Neural cell (in vitro differentiated cells): ENCODE results near the gene CD27. TPM values are rescaled to one million over a fixed set of nuclear protein-coding genes. Genes with fewer than 3 reads are reported as not detected.

Experiments used
- H2AFZ ChIP-seq: fragments of 200-600, 300-800 bp; sonication (generic), shearing (Covaris generic); 2 replicates; pipeline ENCODE4 v1.6.0; 2014; ENCODE audit warnings: low read depth, mild to moderate bottlenecking, antibody characterized with exemption, low read length, moderate library complexity
- H3F3A ChIP-seq: fragments of 200-600 bp; shearing (Covaris generic); 2 replicates; pipeline ENCODE4 v1.6.1; 2016; ENCODE audit warnings: mild to moderate bottlenecking, moderate library complexity, mixed read lengths, antibody characterized with exemption, low read length; ENCODE audit not compliant: insufficient read depth, poor library complexity, severe bottlenecking
- H3K27ac ChIP-seq: fragments of 200-600, 300-800 bp; sonication (generic), shearing (Covaris generic); 2 replicates; pipeline ENCODE4 v1.5.1; 2014; ENCODE audit warnings: mild to moderate bottlenecking, low read length, moderate library complexity
- H3K27me3 ChIP-seq: fragments of 300-800, 200-600 bp; sonication (generic), shearing (Covaris generic); 2 replicates; pipeline ENCODE4 v1.6.0; 2014; ENCODE audit warnings: mild to moderate bottlenecking, low read depth, low read length, moderate library complexity; ENCODE audit not compliant: insufficient read depth
- H3K36me3 ChIP-seq: fragments of 300-800, 200-600 bp; sonication (generic), shearing (Covaris generic); 2 replicates; pipeline ENCODE4 v1.5.1; 2014; ENCODE audit warnings: mild to moderate bottlenecking, antibody characterized with exemption, low read length, moderate library complexity; ENCODE audit not compliant: insufficient read depth
- H3K4me2 ChIP-seq: fragments of 300-800, 200-600 bp; sonication (generic), shearing (Covaris generic); 2 replicates; pipeline ENCODE4 v1.6.0; 2014; ENCODE audit warnings: mild to moderate bottlenecking, low read length
- H3K4me3 ChIP-seq: fragments of 300-800, 200-600 bp; sonication (generic), shearing (Covaris generic); 2 replicates; pipeline ENCODE4 v1.5.1; 2014; ENCODE audit warnings: mild to moderate bottlenecking, low read length, moderate library complexity
- H3K79me2 ChIP-seq: fragments of 200-600 bp; shearing (Covaris generic); replicated peaks from 2 replicates; pipeline ENCODE4 v1.6.0; 2014; ENCODE audit warnings: mild to moderate bottlenecking, low read length, moderate library complexity; ENCODE audit not compliant: insufficient read depth
- H3K9ac ChIP-seq: fragments of 300-800, 200-600 bp; sonication (generic), shearing (Covaris generic); 2 replicates; pipeline ENCODE4 v1.6.1; 2016; ENCODE audit warnings: mild to moderate bottlenecking, low read length, mixed read lengths
- H3K9me2 ChIP-seq: fragments of 200-600 bp; shearing (Covaris generic); 2 replicates; pipeline ENCODE4 v1.6.1; 2016; ENCODE audit warnings: mild to moderate bottlenecking, low read length, mixed read lengths; ENCODE audit not compliant: insufficient read depth
- H3K9me3 ChIP-seq: fragments of 200-600, 300-800 bp; sonication (generic), shearing (Covaris generic); 2 replicates; pipeline ENCODE4 v1.6.1; 2016; ENCODE audit warnings: mild to moderate bottlenecking, mixed run types, low read length, moderate library complexity, mixed read lengths
- H4K20me1 ChIP-seq: fragments of 200-600 bp; shearing (Covaris generic); 2 replicates; pipeline ENCODE4 v1.6.1; 2016; ENCODE audit warnings: mild to moderate bottlenecking, mixed run types; ENCODE audit not compliant: insufficient read depth
- EP300 ChIP-seq: fragments of 450-650 bp; conservative IDR thresholded peaks from 2 replicates; pipeline ENCODE4 v1.6.1; 2014; ENCODE audit warnings: antibody characterized with exemption, mild to moderate bottlenecking, moderate library complexity; ENCODE audit not compliant: poor library complexity, severe bottlenecking
- EZH2 ChIP-seq: fragments of 200-600, 300-800 bp; shearing (Covaris generic), sonication (generic); IDR thresholded peaks from 2 replicates; pipeline ENCODE4 v1.6.1; 2014; ENCODE audit warnings: antibody characterized with exemption, low read length, borderline replicate concordance, mild to moderate bottlenecking; ENCODE audit not compliant: insufficient read depth, poor library complexity, severe bottlenecking
- POLR2AphosphoS5 ChIP-seq: IDR thresholded peaks from 2 replicates; pipeline ENCODE4 v1.6.1; 2012
- RAD21 ChIP-seq: fragments of 450-650 bp; conservative IDR thresholded peaks from 2 replicates; pipeline ENCODE4 v1.6.1; 2014; ENCODE audit warnings: antibody characterized with exemption, mild to moderate bottlenecking, moderate library complexity
- SMC3 ChIP-seq: fragments of 450-650 bp; conservative IDR thresholded peaks from 2 replicates; pipeline ENCODE4 v1.6.1; 2014; ENCODE audit warnings: antibody characterized with exemption, mild to moderate bottlenecking, moderate library complexity; ENCODE audit not compliant: poor library complexity
- polyA plus RNA-seq: library from polyadenylated mRNA; depleted of rRNA; stranded (reverse); fragments of >200 nt; gene quantifications from 2 replicates; pipeline ENCODE4 v1.2.3, GENCODE V29; 2014
- TF ChIP-seq, protein P1 (sequence below): fragments of 450-650 bp; IDR thresholded peaks from 2 replicates; pipeline ENCODE4 v1.5.1; 2014; ENCODE audit warnings: antibody characterized with exemption, mild to moderate bottlenecking, moderate library complexity; ENCODE audit not compliant: poor library complexity, severe bottlenecking
- TF ChIP-seq, protein P2 (sequence below): IDR thresholded peaks from 2 replicates; pipeline ENCODE4 v1.6.1; 2012; ENCODE audit warnings: borderline replicate concordance

Gene CD27
- polyA plus RNA-seq, 1 donor from 2014 or later, result not detected

DNA sequence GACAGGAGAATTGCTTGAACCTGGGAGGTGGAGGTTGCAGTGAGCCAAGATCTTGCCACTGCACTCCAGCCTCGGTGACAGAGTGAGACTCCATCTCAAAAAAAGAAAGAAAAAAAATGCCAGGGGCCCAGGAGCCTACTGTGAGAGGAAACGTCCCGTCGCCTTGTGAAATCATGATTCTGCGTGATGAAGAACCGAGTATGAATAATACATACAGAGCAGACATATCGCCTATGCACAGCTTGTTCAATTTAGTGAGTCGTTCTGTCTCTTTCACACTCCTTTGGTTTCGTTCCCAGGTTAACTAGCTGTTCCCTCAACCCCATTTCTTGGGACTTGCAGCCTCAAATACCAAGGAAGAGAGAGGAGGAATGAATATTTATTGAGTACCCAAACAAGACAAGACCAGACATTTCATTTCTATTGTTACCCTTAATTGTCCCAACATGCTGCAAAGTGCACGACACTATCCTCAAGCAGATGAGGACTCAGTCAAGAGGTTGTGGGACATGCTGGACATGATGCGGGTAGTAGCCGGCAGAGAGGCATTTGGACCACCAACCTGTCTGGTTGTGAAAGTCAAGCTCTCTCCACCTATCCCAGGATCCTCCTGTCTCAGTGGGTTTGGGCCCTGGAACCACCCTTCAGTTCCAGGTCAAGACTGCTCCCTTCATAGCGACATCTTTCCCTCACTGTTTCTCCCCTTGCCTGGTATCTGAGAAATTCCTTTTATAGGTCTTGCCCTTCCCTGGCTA, 8.6 kb upstream of the CD27 start:
- Histone ChIP-seq H2AFZ (no peak overlapping the region), H3K36me3 (no peaks in the 10 kb centered on the region), H3K4me2 (no peak overlapping the region), H3K9ac (no peak overlapping the region), H3K4me3 (no peak overlapping the region), H3K9me2 (no peaks in the 10 kb centered on the region), H3K79me2 (no peaks in the 10 kb centered on the region), H3K27ac (no peak overlapping the region), H3K9me3 (no peaks in the 10 kb centered on the region), H3K27me3 (no peaks in the 10 kb centered on the region), H3F3A (no peaks in the 10 kb centered on the region), H4K20me1 (no peaks in the 10 kb centered on the region)
- TF ChIP-seq, protein P1, sequence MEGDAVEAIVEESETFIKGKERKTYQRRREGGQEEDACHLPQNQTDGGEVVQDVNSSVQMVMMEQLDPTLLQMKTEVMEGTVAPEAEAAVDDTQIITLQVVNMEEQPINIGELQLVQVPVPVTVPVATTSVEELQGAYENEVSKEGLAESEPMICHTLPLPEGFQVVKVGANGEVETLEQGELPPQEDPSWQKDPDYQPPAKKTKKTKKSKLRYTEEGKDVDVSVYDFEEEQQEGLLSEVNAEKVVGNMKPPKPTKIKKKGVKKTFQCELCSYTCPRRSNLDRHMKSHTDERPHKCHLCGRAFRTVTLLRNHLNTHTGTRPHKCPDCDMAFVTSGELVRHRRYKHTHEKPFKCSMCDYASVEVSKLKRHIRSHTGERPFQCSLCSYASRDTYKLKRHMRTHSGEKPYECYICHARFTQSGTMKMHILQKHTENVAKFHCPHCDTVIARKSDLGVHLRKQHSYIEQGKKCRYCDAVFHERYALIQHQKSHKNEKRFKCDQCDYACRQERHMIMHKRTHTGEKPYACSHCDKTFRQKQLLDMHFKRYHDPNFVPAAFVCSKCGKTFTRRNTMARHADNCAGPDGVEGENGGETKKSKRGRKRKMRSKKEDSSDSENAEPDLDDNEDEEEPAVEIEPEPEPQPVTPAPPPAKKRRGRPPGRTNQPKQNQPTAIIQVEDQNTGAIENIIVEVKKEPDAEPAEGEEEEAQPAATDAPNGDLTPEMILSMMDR, result no peak
- TF ChIP-seq, protein P2, sequence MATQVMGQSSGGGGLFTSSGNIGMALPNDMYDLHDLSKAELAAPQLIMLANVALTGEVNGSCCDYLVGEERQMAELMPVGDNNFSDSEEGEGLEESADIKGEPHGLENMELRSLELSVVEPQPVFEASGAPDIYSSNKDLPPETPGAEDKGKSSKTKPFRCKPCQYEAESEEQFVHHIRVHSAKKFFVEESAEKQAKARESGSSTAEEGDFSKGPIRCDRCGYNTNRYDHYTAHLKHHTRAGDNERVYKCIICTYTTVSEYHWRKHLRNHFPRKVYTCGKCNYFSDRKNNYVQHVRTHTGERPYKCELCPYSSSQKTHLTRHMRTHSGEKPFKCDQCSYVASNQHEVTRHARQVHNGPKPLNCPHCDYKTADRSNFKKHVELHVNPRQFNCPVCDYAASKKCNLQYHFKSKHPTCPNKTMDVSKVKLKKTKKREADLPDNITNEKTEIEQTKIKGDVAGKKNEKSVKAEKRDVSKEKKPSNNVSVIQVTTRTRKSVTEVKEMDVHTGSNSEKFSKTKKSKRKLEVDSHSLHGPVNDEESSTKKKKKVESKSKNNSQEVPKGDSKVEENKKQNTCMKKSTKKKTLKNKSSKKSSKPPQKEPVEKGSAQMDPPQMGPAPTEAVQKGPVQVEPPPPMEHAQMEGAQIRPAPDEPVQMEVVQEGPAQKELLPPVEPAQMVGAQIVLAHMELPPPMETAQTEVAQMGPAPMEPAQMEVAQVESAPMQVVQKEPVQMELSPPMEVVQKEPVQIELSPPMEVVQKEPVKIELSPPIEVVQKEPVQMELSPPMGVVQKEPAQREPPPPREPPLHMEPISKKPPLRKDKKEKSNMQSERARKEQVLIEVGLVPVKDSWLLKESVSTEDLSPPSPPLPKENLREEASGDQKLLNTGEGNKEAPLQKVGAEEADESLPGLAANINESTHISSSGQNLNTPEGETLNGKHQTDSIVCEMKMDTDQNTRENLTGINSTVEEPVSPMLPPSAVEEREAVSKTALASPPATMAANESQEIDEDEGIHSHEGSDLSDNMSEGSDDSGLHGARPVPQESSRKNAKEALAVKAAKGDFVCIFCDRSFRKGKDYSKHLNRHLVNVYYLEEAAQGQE, result no peak
- TF ChIP-seq POLR2AphosphoS5, result no peak
- no peak for TF ChIP-seq EZH2
- TF ChIP-seq SMC3, result no peak
- TF ChIP-seq EP300, result no peak

DNA sequence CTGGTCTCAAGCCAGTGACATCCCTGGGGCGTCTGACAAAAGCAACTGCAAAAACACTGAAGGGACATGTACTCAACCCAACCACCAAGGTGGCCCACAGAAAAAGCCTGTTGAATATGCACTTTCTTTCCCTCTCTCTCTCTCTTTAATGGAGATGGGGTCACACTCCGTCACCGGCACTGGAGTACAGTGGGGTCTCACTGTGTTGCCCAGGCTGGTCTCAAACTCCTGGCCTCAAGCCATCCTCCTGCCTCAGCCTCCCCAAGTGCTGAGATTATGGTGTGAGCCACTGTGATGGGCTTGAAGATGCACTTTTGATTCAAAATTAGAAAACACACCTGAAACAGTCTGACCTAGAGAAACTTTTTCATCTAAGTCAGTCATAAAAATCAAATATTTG, 7.2 kb upstream of the CD27 start:
- no peak overlapping the region for H2AFZ ChIP-seq
- H3K9ac ChIP-seq, result no peak overlapping the region
- no peak overlapping the region for H3K4me2 ChIP-seq
- H3K27ac ChIP-seq, result no peak overlapping the region
- no peaks in the 10 kb centered on the region for H3K36me3 ChIP-seq
- no peak for TF ChIP-seq POLR2AphosphoS5
- no peak overlapping the region for H3K4me3 ChIP-seq
- no peaks in the 10 kb centered on the region for H4K20me1 ChIP-seq
- no peaks in the 10 kb centered on the region for H3K79me2 ChIP-seq
- no peaks in the 10 kb centered on the region for H3K27me3 ChIP-seq
- no peaks in the 10 kb centered on the region for H3K9me2 ChIP-seq
- no peaks in the 10 kb centered on the region for H3F3A ChIP-seq
- H3K9me3 ChIP-seq, result no peaks in the 10 kb centered on the region

DNA sequence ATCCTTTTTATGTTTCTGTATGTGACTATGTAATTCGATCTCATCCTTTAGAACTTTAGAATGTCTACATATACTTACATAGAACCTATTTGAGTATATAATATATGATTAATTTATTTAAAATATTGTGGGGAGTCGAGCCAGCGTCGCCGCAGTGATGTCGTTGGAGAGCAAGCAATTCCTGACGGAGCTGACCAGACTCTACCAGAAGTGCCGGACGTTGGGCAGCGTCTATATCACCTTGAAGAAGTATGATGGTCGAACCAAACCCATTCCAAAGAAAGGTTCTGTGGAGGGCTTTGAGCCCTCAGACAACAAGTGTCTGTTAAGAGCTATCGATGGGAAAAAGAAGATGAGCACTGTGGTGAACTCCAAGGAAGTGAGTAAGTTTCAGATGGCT, 6.4 kb upstream of the CD27 start:
- Histone ChIP-seq H4K20me1 (no peaks in the 10 kb centered on the region), H3K27me3 (no peaks in the 10 kb centered on the region), H3K36me3 (no peaks in the 10 kb centered on the region), H3K79me2 (no peaks in the 10 kb centered on the region), H3K9ac (no peak overlapping the region), H3K4me3 (no peak overlapping the region), H3K27ac (no peak overlapping the region), H3K9me3 (no peaks in the 10 kb centered on the region), H3K4me2 (no peak overlapping the region), H3K9me2 (no peaks in the 10 kb centered on the region), H2AFZ (no peak overlapping the region), H3F3A (no peaks in the 10 kb centered on the region)
- TF ChIP-seq, protein P1, result no peak
- TF ChIP-seq SMC3, result no peak
- TF ChIP-seq RAD21, result no peak
- TF ChIP-seq EZH2, result no peak
